ENCODE results near the gene GMPR.

The GMPR gene

DNA sequence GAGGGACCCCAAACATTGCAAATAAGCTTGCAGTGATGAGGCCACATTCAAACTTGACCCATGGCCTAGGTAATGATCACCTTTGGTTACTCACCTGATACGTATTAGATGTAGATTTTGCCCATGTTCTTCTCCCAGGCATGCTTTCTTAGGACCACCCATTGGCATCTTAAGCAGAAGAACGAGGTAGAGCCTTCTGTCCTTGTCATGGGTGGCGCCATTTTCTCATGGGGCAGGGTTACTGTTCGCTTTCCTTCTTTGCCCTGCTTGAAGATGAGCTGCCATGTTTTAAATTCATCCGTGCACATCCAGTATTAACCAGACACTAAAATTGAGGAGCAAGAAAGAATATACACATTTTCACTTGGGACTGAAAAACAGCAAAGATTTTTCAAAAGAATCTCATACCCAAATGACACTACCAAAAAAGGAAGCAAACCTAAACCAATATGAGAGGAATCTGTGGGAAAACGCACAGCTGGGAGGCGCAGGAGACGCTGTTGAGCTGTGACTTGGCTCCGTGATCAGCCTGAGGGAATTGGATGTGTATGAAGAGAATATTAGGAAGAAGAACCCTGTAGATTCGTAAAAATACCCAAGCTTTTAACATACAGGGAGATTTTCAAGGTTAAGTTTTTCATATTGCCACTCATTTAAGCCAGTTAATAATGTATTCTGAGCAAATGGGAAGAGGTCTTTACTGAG is 36.6 kb downstream of the GMPR start:
- DNase-seq = no peak

DNA sequence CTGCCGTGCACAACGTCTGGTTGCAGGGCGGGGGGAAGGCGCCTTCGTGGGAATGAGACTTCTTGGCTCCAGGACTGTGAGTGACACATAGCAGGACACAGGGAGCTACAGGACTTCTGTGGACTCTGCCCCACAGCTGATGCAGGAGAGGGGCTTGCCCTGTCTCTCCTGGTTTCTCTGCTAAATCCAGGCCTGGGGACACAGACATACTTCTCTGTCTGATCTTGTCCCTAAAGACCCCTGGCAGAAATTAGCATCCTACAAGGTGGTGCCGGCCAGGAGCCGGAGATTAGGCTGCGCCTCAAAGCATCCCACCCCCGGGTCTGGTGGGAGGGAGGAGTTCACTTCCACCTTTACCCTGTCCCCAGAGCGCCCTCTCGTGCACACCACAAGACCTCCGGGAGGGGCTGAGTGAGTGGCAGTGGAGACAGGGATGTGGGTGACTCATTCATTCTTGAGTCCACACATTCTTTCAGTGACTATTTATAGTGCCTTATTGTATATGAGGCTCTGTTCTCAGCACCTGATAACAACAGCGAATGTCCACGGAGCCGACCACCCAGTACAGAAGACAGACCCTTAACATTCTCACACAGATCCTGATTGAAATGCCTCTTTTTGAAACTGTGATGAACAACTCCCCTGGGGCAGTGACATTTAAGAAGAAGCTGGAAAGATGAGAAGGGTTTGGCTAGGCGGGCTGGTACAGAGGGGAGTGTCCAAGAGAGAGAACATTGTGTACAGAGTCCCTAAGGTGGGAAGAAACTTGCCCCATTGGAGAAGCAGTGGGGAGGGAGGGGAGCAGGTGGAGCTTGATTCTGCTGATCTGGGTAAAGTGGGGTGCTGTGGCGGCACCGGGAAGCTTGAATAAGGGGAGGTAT is 39.0 kb downstream of the GMPR start:
- peak; percentile 36 to 48 for DNase-seq

DNA sequence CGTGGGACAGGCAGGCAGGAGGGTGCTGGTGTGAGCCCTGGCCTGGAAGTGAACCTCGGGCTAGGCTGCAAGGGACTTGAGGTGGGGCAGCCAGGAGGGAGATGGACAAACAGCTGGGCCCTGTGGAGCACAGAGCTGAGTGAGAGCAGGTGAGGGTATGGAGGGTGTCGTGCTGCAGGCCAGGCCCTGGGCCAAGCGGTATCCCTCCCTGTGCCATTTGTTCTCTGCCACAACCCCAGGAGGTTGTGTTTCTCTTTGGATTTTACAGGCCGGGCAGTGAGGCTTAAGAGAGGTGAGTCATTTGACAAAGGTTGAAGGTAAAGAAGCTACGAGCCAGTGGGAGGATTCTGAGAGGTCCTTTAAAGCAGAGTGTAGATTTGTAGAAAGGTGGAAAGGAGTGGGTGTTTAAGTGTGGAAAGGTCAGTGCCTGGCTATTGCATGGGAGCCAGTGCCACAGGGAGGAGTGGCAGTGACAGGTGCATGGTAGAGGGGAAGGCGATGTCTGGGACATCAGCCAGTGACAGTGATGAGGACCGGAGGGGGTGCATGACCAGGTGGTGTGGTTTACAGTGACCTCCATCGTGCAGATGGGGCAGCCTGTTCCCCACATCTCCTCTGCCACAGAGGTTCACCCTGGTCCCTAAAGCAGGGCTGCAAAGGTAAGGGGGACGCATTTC is 39.8 kb downstream of the GMPR start:
- DNase-seq = no peak

GRCh38 chr6:16278750-16279149 is 40.4 kb downstream of the GMPR start:
- DNase-seq = no peak

GRCh38 chr6:16279243-16279642 is 40.9 kb downstream of the GMPR start:
- no peak for DNase-seq

DNA sequence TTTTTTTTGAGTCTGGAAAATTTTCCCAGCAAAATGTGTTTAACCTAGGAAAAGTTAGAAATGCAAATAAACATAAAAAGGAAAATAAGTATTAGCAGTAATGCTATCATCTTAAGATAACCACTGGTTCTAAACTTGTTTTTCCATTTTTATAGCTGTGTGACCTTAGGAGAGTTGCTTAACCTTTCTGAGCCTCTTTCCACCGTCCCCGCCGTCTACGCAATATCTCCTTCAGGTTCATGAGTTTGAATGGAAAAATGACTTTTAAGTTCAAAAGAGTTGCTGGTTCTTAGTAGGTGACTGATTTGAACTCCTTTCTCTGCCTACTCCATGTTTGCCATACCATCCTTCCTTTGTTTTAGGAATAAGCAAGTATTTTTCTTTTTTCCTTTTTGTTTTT is 44.0 kb downstream of the GMPR start:
- DNase-seq = no peak

GRCh38 chr6:16284472-16284871 is 46.1 kb downstream of the GMPR start:
- DNase-seq = no peak

DNA sequence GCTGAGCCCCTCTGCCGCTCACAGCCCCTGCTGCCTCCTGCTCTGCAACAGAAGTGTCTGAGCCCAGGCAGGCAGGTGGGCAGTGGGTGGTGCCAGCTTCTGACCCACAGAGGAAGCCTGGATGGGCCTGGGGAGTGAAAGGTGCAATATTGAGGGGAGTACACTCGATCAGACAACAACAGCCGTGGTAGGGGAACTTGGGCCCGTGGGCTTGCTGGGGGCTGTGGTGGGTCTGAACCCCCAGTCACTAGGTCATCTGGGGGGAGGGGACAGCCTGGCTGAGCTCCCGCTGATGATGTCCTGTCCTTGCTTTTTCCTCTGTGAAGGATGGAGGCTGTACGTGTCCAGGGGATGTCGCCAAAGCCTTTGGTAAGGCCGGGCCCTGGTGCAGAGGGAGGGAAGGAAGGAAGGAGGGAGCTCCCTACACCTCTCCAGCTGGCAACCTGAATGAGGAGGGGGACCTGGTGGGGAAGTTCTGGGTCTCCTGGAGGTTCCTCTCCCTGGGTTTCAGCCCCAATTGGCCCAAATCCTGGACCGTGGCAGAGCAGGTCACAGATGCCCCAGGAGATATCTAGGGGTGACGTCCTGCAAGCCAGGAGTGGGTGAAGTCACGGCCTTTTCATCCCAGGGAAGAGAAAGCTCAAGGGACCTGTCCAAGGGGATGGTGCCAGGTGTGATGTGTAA is 47.2 kb downstream of the GMPR start:
- no peak for DNase-seq

DNA sequence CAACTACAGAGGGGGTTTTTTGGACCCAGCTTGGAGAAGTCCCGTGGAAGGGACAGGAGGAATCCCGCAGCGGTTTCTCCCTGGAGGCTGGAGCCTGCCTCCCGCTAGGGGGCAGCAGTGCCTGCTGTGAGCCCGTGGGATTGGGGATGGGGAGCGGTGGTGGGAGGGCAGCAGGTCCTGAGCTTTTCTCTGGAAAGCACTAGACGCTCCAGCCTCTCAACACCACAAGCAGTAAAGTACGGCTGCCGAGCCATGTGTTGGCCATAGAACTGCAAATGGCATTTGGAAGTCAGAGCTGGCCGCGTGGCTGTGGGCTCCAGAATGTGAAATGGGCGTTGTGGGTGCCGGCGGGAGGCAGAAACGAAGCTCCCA is 47.8 kb downstream of the GMPR start:
- peak; percentile 46 to 72 for DNase-seq

DNA sequence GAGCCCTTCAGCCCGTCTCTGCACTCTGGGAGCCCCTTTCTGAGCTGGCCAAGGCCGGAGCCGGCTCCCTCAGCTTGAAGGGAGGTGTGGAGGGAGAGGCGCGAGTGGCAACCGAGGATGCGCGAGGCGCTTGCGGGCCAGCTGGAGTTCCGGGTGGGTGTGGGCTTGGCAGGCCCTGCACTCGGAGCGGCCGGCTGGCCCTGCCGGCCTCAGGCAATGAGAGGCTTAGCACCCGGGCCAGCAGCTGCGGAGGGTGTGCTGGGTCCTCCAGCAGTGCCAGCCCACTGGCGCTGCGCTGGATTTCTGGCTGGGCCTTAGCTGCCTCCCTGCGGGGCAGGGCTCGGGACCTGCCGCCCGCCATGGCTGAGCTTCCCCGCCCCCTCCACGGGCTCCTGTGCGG is 49.8 kb downstream of the GMPR start:
- no peak for DNase-seq

DNA sequence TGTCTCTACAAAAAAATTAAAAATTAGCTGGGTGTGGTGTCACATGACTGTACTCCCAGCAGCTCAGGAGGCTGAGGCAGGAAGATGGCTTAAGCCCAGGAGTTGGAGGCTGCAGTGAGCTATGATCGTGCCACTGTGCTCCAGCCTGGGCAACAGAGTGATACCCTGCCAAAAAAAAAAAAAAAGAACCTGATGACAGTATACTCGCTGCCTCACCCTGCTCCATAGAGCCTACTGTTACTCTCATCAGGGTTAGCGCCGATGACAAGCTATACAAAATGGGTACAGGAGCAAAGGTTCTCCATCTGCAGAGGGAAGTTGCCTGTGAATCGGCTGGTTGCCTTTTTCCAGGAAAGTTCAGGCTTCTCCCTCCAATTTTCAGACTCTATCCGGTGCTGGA is 53.4 kb downstream of the GMPR start:
- DNase-seq = no peak

DNA sequence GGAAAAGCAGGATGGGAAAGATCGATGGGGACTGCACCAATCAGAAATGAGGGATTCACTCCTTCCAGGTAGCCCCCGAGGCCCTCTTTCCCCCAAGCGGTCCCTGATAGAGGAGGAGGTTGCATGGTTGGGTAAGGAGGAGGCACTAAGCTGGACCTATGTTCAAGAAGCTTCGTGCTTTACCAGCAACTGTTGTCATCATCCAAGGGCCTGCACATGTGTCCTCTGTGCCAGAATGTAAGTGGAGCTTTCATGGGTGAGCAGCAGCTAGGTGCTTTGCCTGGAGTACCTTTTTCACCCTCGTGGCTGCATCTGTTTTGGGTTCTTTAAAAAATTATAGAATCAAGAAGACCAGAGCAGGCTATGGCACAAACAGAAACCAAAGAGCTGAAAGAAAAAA is 54.0 kb downstream of the GMPR start:
- DNase-seq = no peak

GRCh38 chr6:16292942-16293341 is 54.6 kb downstream of the GMPR start:
- no peak for DNase-seq

DNA sequence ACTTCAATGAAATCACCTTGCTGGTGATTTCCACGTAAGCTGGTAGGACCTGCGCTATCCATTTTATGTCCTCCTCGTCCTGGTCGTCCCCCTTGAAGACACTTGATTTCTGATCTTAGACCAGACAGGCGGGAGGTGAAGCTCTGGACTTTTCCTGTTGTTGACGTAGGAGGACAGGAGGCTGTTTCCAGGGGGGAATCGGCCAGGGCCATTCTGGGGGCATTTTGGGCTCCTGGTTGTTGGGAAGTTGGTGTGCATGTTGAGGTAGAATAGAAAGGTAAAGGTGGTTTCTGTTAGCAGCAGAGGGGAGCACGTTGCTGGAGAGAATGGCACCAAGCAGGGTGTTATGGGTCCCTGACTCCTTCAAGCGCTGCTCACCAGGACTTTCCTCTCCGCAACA is 56.0 kb downstream of the GMPR start:
- DNase-seq = no peak

DNA sequence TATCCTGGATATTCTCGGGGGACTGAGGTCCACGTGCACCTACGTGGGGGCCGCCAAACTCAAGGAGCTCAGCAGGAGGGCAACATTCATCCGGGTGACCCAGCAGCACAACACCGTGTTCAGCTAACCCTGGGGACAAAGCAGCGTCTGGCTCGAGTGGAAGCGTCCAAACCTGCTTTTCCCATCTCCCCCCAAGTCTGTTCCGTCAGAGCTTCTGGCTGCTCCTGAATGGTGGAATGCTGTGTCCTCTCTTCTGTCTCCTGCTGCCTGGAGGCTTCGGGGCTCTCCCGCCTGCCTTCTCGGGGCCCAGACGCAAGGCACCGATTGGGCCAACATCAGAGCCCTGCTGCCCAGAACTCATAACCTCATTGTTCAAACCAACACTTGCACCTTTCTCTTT is 56.7 kb downstream of the GMPR start:
- DNase-seq = no peak

DNA sequence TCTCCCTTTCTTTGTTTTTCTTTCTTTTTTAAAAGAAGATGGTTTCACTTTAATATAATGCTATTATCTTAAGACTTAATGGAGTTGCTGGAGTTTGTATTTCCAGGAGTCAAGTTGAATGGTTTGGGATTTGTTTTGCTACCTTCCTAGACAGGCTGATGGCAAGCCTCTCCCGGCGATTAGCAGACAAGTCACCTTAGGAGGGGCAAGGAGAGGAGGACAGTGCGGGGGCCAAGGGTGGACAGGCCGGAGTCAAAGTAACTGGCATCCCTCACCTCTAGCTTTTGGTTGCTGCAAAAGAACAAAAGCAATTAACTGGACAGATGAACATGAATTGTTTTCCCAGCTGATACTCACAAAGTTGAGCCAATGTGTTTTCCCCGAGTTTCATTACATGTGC is 57.1 kb downstream of the GMPR start:
- no peak for DNase-seq

DNA sequence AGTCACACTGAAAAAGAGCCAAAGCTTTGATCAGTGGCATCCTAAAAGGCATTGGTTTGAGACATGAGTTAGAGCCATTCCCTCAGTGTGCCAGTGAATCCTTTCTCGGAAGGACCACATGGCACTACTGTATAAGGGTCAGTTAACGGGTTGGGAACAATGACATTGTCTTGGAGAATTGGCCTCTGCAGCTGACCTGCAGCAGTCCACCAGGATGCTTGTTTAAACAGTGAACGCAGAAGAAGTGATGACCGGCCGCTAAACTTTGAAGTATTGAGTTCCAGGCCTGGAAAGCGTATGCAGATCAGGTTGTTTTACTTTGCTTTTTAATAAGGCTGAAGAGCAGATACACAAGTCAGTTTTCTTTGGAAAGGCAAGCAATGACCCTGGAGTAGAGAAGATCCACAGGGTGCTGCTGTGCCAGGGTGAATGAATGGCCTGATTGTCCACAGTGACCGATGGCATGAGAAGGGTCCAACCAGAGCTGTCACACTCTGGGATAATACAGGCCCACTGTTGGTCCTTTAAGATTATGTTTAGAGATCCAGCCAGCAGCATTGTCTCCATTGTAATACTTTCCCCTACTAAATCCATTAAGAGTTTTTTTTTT is 57.8 kb downstream of the GMPR start:
- DNase-seq = no peak

DNA sequence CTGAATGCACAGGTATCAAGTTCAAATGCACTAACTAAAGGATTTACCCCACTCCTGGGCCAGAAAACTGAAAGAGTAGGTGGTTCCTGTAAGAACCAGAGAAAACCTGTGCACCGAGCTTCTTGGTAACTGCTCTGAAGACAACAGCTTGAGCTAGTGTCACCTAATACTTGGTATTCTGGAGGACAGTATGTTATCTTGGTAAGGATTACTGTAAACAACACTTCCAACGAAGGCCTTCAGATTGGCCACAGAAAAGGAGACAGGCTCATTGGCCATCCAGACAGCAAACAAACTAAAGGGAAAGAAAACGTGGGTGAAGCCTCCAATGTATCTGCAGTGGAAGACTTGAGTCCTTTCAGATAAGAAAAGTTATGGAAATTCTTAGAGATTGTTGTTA is 61.5 kb downstream of the GMPR start:
- no peak for DNase-seq

- DNase-seq = no peak
Measured at GRCh38 chr6:16301511-16301910, 63.1 kb downstream of the GMPR start.

DNA sequence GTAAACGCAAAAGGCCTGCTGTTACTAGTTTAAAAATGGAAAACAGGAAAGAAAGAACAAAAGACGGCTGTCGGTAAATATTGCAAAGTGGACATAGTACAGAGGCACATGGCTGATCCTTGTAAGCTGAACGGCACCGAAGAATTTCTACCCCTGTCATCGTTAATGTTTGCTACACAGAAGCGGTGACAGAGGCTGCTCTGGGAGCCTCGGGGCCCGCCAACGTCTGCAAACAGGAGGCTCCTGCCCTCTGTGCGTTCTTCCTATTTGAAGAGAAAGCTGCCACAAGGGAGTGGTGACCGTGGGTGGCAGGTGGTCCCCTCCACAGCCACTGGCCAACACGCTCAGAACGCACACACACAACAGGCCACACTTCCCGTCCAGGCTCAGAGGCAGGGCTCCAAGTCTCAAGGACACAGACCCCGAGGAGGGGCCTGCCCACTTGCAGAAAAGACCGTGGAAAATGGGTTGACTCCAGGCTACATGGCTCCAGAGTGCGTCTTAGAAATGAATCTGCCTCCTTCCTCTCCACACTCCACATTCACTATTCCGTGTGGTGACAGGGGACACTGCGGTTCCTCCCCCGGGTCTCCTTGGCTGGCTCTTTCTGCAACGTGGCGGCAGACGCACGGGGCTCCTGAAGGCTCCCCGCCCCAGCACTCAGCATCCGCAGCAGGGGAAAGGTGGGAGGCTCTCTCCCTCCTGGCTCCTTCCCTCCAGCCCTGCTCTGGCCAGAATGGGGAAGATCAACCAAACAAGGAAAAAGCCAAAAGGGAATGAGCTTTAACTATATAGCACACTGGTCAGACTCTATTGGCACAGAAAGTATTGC is 64.5 kb downstream of the GMPR start:
- DNase-seq = no peak

- DNase-seq = no peak
Measured at GRCh38 chr6:16305246-16305725, 66.9 kb downstream of the GMPR start.

GRCh38 chr6:16305788-16306187 is 67.4 kb downstream of the GMPR start:
- DNase-seq = no peak
